Adrenal gland (tissue), 12 donors: ENCODE measurements around the gene KIF6. TPM values are rescaled to one million over a fixed set of nuclear protein-coding genes. Genes with fewer than 3 reads are reported as not detected.

Experiments used
- DNase-seq, 7 donors: peaks; one replicate each; pipeline ENCODE4 v3.0.0-alpha.2; 2019 to 2020
- H3K27ac ChIP-seq, 5 donors: fragments of 200-600 bp; sonication (generic) in 4 of 5; 1 replicate in 3 of 5; 2 replicates in 2 of 5; pipeline versions ENCODE4 v1.5.1 to v1.8.0; 2016 to 2020; ENCODE audit warnings: mild to moderate bottlenecking in 1 of 5
- H3K27me3 ChIP-seq: fragments of 200-600 bp; 2 replicates; pipeline ENCODE4 v1.8.0; 2021
- H3K36me3 ChIP-seq, 2 donors: fragments of 200-600 bp; replicated peaks in 1 of 2; 1 replicate in 1 of 2; 2 replicates in 1 of 2; pipeline versions ENCODE4 v1.5.1 to v1.8.0; 2018 to 2022
- H3K4me1 ChIP-seq, 2 donors: fragments of 200-600 bp; replicated peaks in 1 of 2; 1 replicate in 1 of 2; 2 replicates in 1 of 2; pipeline versions ENCODE4 v1.5.1 to v1.8.0; 2018 to 2021
- H3K4me3 ChIP-seq, 4 donors: fragments of 200-600 bp; sonication (generic) in 3 of 4; one replicate each; pipeline ENCODE4 v1.5.1; 2016 to 2018
- H3K9me3 ChIP-seq, 3 donors: fragments of 200-600 bp; sonication (generic) in 1 of 3; replicated peaks in 1 of 3; 1 replicate in 2 of 3; 2 replicates in 1 of 3; pipeline versions ENCODE4 v1.5.1 to v1.8.0; 2016 to 2021
- POLR2A ChIP-seq, 2 donors: fragments of 450-650 bp; IDR thresholded peaks; one replicate each; pipeline ENCODE4 v1.6.1; 2017; ENCODE audit warnings: antibody characterized with exemption in 2 of 2, mild to moderate bottlenecking in 2 of 2, moderate library complexity in 1 of 2
- WGBS, 4 donors: extraction: QIAGEN DNeasy Blood & Tissue Kit in 2 of 4; methylation state at CpG; one replicate each; pipeline versions ENCODE4 v1.1.5 to v1.1.7; 2013 to 2017; 5-methylcytosine and 5-hydroxymethylcytosine counted together
- intact Hi-C, 2 donors: fragments of 100-400 bp; cut with DNase I; formaldehyde crosslinking; loops; one replicate each; pipeline versions ENCODE4 v1.14.1 to v1.15.0; 2022 to 2023
- polyA plus RNA-seq, 3 donors: library from polyadenylated mRNA; stranded (reverse); fragments of 200-250 nt in 2 of 3; fragments of 350-450 nt in 1 of 3; fragmentation: Illumina TruSeq in 1 of 3; extraction: RNeasy Lipid Tissue Mini Kit (QIAGEN cat#74804) in 1 of 3; gene quantifications; one replicate each; pipeline ENCODE4 v1.2.3, GENCODE V29; 2013 to 2014
- total RNA-seq, 9 donors: library from RNA; depleted of rRNA in 4 of 9; stranded (reverse); fragments of >200 nt in 4 of 9; fragments of 120-200 nt in 1 of 9; fragmentation: NEBNext Ultra II Directional in 1 of 9; extraction: Animal tissue kit (Norgen Biotek cat#: 25700) in 1 of 9; gene quantifications; one replicate each; pipeline versions ENCODE4 v1.1.0 to v1.2.4, GENCODE V29; 2013 to 2023
- TF ChIP-seq, protein P1 (sequence below), 6 experiments: fragments of 450-650 bp in 4 of 6; fragments of 200-600 bp in 2 of 6; sonication (generic) in 1 of 6; IDR thresholded peaks; 1 replicate in 5 of 6; 2 replicates in 1 of 6; pipeline versions ENCODE4 v1.5.1 to v1.8.0; 2016 to 2021; ENCODE audit warnings: antibody characterized with exemption in 6 of 6, mild to moderate bottlenecking in 2 of 6, moderate library complexity in 1 of 6
- donor health status: healthy with polysubstance abuse.
- donor health status: Bipolar disorder and iron deficiency.
- donor health status: DM: yes; HTN: yes; CAD: no.
- donor health status: DM: no; HTN: no; CAD: no.
- donor health status: DM: no; HTN: no; CAD: no.
- donor health status: DM: yes; HTN: yes; CAD: no.

KIF6 gene
- total and polyA plus RNA-seq, 12 donors, result 0.52 to 4.2 (median 0.73) TPM

- Histone ChIP-seq H3K4me3 (no peak overlapping the region), H3K36me3 (no peaks in the 10 kb centered on the region), H3K27ac (no peak overlapping the region), H3K4me1 (no peaks in the 10 kb centered on the region), H3K9me3 (peaks cover 0 to 5% (median 0%) of the 10 kb centered on the region in 3 donors), H3K27me3 (no peaks in the 10 kb centered on the region)
- DNase-seq, result no peak
- intact Hi-C loops, result no loop called here
- TF ChIP-seq POLR2A (IDR thresholded peaks at IDR 0.05), result no peak
- TF ChIP-seq, protein P1, sequence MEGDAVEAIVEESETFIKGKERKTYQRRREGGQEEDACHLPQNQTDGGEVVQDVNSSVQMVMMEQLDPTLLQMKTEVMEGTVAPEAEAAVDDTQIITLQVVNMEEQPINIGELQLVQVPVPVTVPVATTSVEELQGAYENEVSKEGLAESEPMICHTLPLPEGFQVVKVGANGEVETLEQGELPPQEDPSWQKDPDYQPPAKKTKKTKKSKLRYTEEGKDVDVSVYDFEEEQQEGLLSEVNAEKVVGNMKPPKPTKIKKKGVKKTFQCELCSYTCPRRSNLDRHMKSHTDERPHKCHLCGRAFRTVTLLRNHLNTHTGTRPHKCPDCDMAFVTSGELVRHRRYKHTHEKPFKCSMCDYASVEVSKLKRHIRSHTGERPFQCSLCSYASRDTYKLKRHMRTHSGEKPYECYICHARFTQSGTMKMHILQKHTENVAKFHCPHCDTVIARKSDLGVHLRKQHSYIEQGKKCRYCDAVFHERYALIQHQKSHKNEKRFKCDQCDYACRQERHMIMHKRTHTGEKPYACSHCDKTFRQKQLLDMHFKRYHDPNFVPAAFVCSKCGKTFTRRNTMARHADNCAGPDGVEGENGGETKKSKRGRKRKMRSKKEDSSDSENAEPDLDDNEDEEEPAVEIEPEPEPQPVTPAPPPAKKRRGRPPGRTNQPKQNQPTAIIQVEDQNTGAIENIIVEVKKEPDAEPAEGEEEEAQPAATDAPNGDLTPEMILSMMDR (IDR thresholded peaks at IDR 0.05), result no peak
- WGBS, 4 donors, result 62 to 75% (median 67%) methylated on average over 1 of the region's 1 CpG
These were observed 258.6 kb downstream of the KIF6 start for GRCh38 chr6:39466631-39467030.

GRCh38 chr6:39465539-39465938 is 259.7 kb downstream of the KIF6 start:
- Histone ChIP-seq H3K27me3 (no peaks in the 10 kb centered on the region), H3K27ac (no peak overlapping the region), H3K4me1 (no peaks in the 10 kb centered on the region), H3K9me3 (peaks cover 0 to 5% (median 0%) of the 10 kb centered on the region in 3 donors), H3K4me3 (no peak overlapping the region), H3K36me3 (no peaks in the 10 kb centered on the region)
- no peak for DNase-seq
- 50 to 73% (median 59%) methylated on average over 1 of the region's 1 CpG for WGBS, 4 donors
- intact Hi-C loops, result no loop called here
- TF ChIP-seq POLR2A (IDR thresholded peaks at IDR 0.05), result no peak
- TF ChIP-seq, protein P1 (IDR thresholded peaks at IDR 0.05), result no peak

DNA sequence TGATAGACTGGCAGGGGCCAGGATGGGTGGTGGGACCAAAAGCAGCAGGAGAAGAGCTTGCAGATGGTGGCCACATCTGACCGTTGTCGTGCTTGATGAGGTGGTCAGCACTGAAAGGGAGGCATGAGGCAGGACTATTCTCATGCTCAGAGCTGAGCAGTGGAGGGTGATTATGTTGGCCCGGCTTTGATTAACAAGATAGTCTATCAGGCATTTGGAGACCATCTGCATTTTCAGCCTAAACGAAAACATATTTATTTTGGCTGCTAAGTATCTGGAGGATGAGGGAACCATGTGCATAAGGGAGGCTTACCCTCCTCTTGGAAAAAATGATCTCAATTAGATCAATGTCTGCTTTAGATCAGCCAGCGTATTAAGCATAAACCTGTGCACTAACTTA is 261.1 kb downstream of the KIF6 start:
- Histone ChIP-seq H3K27me3 (no peaks in the 10 kb centered on the region), H3K9me3 (peaks cover 0 to 5% (median 0%) of the 10 kb centered on the region in 3 donors), H3K4me1 (no peaks in the 10 kb centered on the region), H3K27ac (no peak overlapping the region), H3K36me3 (no peaks in the 10 kb centered on the region), H3K4me3 (no peak overlapping the region)
- intact Hi-C loops, result no loop called here
- no peak for TF ChIP-seq POLR2A (IDR thresholded peaks at IDR 0.05)
- TF ChIP-seq, protein P1 (IDR thresholded peaks at IDR 0.05), result no peak
- DNase-seq, result no peak
- 78 to 83% (median 79%) methylated on average over 5 of the region's 5 CpGs for WGBS, 4 donors

- H3K9me3 ChIP-seq, result no peaks in the 10 kb centered on the region
- no peak for TF ChIP-seq POLR2A (IDR thresholded peaks at IDR 0.05)
- TF ChIP-seq, protein P1 (IDR thresholded peaks at IDR 0.05), result no peak
- WGBS, 4 donors, result 92 to 94% (median 94%) methylated on average over 2 of the region's 2 CpGs
- no peaks in the 10 kb centered on the region for H3K4me1 ChIP-seq
- intact Hi-C loops, result no loop called here
- no peak overlapping the region for H3K27ac ChIP-seq
- no peak overlapping the region for H3K4me3 ChIP-seq
- DNase-seq, result no peak
- no peaks in the 10 kb centered on the region for H3K36me3 ChIP-seq
- no peaks in the 10 kb centered on the region for H3K27me3 ChIP-seq
These were observed 271.2 kb downstream of the KIF6 start for GRCh38 chr6:39453956-39454524.
